Stromal cell of bone marrow (primary cell): Measurements from ENCODE around the gene DNAJB8.
A peak's percentile ranks its signal among the peaks of the same experiment; 100 is the strongest.

Source experiments
- DNase-seq: peaks from one replicate; pipeline ENCODE4 v3.0.0-alpha.2; 2012; ENCODE audit warnings: low read depth

Gene DNAJB8

DNA sequence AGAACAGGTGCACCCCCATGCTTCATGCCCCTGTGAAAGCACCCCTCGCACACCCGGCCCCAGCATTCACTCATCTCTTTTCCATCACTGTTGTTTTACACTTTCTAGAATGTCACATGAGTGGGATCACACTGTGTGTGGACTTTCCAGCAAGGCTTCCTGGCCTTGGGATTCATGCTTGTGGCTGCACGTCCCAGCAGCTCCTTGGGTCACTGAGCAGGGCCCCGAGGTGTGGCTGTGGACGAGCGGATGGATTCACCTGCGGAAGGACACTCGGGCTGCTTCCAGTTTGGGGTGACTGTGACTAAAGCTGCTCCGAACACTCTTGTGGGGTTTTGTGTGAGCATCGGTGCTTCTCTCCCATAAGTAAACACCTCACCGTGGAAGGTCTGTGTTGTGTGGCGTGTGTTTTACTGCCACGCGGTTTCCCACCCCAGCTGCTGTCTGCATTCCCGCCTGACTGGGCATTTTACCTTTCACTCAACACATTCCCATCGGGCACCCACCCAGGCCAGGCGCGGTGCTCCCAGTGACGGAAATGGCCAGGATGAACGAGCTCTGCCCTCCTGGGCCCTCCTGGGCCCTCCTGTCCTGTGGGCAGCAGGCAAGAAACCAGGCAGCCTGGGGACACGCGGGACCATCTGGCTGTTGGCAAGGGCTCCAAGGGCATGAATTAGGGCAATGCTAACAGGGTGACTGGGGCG is 41.4 kb downstream of the DNAJB8 start:
- DNase-seq: no peak

DNA sequence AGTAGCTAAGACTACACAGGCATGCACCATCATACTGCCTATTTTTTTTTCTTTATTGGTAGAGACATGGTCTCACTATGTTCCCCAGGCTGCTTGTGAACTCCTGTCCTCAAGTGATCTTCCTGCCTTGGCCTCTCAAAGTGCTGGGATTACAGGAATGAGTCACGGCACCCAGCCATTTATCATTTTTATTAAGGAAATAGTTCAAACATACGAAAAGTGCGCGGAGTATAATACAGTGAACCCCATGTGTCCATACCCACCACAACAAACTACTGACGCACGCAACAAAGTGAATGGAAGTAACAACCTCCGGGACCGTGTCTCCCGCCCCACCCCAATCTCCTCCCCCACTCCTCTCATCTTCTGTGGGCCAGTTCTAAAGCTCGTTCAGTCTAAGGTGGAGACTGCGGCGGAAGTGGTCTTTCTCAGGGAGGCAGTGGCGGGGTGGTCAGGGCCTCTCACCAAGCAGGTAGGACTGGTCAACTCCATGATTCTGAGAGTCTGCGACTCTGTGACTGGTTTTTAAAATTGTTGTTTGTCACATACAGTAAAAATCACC is 42.1 kb downstream of the DNAJB8 start:
- DNase-seq: peak; percentile 13

DNA sequence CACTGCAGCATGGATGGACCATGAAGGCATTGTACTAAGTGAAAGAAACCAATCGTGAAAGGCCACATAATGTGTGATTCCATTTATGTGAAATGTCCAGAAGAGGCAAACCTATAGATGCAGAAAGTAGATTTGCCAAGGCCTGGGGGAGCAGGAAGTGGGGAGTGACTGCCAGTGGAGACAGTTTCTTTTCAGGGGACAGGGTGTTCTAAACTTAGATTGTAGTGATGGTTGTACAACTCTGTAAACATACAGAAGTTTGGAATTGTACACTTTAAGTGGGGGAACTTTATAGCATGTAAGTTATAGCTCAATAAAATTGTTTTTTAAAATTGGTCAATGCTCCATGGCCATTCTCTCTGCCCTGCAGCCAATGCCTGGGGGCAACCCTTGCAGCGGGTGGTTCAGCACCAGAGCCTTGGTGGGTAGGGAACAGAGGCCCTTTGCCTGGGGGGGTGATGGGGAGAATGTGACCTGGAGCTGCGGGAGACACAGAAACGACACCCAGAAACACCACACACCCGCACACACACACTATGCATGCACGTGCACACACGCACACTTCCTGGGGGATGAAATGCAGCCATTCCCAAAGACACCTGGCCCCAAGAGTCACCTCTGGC is 43.1 kb downstream of the DNAJB8 start:
- no peak for DNase-seq

DNA sequence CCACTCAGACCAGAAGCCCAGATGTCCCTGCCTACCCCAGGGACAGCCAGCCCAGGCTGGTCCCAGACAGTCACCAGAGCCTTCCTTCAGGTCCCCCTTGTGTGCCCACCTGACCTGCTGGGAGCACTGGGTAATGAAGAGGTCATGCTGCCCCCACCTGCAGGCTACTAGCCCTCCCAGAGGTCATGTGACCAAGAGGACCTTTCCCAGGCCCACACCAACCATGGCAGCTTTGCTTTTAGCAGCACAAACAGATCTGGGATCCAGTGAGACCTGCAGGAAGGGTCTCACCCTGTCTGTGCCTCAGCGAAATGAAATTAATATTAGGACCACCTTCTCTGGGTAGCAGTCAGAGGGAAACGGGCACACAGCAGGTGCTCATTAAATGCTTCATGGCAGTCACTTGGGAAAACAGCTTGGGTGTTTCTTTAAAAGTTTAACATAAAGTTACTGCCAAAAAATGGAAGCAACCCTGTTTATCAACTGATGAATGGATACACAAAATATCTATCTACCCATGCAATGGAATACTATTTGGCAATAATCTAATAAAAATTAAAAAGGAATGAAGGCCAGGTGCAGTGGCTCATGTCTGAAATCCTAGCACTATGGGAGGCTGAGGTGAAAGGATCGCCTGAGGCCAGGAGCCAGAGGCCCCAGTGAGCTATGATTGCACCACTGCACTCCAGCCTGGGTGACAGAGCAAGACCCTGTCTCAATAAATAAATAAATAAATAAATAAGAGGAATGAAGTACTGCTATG is 43.7 kb downstream of the DNAJB8 start:
- no peak for DNase-seq

DNA sequence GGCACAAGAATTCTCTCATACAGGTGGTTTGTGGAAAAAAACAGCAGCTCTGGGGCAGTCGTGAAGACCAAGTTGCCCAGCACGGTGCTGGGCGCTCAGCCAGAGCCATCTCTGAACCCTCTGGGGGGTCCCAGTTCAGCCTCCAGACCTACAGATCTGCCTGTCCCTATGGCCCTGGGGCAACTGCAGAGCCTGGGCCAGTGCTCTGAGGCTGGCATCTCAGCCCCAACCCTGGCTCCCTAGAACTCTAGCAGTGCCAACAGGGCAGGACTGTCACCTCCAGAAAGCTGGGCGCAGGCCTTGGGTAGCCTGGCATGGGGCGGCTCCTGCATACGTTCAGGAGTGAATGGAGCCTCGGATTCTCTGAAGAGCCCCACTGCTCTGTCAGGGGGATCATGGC is 44.7 kb downstream of the DNAJB8 start:
- DNase-seq: no peak

DNA sequence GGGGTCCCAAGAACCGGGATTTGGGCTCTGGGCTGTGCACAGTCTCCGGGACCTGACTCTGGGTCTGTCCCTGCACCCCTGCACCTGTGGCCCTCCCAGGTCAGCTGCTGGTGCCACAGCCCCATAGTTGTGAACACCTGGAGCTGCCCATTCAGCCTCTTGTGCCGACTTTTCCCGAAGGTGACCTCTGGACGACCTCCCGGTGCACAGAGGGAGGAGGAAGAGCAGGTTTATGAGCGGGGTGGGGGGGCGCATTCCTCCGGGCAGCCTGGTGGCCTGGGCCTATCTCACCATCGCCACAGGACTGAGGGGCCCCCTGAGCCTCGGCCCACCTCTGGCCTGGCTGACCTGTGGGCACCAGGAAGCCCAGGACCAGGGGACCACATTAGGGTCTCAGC is 45.3 kb downstream of the DNAJB8 start:
- DNase-seq: no peak

DNA sequence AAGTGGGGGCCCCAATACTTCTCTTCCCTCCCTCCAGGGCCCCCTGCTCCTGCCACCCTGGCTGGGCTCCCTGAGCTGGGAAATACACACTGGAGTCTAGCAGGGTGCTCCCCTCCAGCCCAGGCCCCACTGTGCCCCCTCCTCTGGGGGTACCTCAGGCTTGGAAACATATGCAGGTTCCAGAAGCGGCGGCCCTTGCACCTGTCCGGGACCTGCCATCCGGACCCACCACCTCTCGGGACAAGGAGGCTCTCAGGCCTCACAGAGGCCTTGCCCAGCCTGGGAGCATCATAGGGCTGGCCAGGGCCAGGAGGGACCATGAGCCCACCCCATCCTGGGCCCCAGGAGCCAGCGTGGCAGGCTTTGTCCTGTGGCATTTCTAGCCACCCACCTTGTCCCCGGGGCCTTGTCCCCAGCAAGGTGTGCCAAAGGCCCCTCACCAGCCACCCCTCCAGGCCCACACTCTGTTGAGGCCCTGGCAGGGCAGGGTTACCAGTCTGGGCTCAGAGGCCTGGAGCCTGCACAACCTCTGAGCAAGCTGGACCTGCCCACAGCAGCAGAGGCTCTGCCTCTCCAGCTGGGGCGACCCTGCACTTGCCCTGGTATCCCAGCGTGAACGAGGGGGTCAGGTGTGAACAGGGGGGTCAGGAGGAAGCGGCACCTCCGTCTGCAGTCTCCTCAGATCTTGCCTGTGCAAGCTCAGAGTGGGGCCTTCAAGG is 45.8 kb downstream of the DNAJB8 start:
- DNase-seq: no peak

DNA sequence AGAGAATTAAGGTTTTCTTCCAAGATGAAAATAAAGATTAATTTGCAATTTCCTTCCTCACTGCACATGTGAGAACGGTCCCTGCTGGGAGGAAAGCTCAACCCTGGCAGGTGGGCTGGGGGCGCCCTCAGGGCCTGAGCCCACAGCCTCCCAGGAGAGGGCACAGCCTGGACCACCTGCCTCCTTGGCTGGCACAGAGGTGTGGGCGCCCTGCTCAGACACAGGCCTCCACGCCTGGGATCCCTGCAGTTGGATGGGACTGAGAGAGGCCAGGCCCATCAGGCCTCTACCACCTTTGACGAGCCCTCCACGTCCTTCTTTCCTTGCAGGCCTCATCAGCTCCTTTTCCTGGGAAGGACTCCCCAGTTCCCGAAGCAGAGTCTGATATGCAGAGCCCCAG is 46.4 kb downstream of the DNAJB8 start:
- DNase-seq: no peak

DNA sequence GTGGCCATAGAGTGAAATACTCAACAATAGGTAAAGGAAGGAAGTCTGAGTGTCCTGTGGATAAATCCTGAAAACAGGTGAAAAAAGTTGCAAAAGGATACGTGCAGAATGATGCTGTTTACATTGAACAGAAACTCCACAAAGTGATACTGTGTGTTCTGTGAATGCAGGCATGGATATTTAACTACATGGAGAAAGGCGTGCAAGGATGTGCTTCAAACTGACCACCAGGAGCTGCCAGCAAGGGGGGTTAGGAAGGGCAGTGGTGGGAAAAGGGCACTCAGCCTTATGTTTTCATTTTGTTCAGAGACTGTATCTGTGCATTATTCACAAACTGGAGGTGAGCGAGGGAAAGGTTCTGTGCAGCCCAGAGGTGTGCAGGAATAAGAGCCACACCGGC is 47.4 kb downstream of the DNAJB8 start:
- no peak for DNase-seq

DNA sequence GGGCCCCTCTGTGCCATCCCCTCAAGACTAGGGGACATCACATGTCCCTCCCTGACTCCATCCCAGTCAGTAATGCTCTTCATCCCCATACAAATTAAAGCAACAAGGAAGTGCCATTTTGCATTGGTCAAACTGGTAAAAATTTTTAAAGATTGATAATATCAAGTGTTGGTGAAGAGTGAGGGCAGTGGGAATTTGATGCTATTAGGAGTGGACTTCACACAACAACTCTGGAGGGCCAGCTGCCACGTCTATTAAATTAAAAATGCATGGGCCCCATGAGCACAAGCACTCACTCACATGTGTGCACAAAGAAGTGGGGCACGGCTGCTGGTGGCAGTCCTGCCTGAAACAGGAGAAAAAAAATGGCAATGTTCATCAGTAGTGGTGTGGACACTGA is 47.8 kb downstream of the DNAJB8 start:
- DNase-seq: no peak

DNA sequence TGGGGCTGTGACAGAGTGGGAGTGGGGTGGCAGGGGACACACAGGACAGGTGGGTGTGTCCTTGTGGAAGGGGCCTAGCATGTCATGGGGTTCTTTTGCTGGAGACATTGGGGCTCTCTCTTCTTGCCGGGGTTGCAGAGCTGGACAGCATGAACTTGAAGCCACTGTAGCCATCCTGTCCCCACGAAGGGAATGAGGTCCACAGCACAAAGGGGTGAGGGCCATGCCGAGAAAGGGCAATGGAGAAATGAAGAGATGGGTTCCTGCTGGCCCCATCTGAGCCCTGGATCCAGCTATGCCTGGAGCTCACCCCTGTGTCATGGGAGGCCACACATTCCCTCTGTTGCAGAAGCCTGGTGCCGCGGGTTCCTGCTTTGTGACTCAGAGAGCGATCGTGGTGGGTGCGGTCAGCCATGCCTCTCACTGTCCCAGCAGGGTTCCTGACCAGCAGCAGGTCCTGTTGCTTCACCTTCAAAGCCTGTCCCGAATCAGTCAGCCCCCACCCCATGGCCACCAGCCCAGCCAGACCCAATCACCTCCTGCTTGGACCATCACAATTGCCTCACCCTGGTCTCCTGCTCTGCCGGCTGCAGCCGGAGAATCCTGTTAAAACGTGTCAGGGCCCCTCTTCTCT is 50.0 kb downstream of the DNAJB8 start:
- peak; percentile 21 for DNase-seq

DNA sequence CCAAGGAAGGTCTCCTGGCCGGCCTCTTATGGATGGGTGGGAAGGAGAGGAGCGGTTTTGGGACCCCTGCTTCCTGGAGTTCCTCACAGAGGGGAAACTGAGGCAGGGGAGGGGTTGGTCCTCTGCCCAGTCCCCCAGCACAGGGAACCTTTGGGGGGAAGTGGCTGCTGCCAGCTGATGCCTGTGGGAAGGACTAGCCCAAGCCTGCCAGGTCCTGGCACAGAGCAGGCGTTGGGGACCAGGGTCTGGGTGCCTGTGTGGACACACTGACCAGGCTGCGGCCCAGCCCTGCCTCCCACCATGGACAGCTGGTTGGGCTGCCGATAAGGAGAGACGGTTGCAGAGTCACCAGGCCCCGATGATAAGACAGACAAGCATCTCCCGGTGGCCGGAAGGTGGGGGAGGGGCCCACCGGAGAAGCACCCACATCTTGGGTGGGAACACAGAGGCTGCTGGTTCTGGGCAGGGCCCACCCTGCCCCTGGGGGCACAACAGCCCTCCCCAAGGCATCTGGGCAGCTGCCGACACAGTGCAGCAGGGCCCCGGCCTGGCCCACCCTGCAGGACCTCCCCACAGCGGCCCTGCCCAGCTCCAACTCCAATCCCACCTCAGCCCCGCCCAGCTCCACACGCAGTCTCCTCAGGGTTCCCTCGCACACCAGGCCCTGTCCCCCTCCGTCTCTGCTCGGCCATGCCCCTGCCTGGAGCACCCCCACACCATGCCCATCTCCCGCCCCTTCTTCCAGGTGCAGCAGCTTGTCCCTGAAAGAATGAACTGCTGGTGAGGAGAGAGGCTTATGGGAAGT is 50.7 kb downstream of the DNAJB8 start:
- DNase-seq: no peak

DNA sequence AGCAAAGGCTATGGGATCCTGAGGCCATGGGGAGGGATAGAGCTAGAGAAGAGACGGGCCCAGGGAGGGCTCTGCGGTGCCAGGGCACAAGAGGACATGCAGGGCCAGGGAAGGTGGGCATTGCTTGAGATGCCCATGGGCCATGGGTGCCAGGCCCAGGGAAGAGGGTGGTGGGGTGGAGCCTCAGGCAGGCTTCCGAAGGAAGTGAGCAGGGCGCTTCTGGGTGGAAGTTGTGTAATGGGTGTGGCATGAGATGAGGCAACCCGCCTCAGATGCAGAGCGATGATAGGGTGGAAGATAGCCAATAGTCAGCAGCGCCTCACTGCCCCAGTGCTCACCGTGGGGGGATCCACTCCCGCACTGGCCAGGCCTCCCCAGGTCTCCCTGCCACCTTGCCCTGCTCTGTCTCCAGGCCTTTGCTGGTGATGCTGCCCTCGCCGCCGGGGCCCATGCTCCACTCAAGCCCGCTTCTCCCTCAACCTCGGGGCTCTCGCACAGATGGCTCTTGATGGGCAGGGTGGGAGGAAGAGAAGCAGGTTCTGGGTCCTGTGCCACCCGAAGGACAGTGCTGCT is 51.4 kb downstream of the DNAJB8 start:
- no peak for DNase-seq

DNA sequence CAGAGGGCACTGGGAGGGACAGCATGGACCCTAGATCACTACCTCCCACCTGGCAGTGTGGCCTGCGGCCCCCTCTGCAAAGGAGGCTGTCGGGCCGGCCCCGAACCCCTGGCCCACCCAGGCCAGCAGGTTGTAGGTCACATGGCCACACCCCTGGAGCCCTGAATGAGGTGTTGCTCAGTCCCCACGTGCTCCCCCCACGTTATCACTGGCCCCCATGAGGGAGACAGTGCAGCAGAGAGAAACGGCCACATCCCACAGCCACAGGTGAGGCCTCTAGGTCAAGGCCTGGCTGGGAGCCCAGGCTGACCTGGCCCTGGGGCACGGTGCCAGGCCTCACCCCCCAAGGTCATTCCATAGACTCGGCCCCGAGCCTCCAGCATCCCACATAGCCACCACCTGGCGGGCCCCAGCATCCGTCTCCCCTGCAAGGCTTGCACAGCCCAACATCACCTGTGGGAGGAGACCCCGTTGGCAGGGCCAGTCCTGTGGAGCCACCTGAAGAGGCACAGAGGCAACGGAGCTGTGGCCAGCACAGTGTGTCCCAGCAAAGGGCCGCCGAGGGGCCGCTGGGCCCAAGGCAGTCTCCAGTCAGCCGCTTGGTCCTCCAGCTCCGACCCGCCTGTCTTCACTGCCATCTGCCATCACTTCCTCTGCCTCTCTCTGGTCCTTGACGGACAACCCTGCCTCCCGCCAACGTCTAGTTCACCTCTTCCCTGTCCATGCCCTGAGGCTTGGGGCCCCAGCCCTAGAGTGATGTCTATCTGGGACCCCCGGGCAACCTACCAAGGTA is 53.1 kb downstream of the DNAJB8 start:
- no peak for DNase-seq

DNA sequence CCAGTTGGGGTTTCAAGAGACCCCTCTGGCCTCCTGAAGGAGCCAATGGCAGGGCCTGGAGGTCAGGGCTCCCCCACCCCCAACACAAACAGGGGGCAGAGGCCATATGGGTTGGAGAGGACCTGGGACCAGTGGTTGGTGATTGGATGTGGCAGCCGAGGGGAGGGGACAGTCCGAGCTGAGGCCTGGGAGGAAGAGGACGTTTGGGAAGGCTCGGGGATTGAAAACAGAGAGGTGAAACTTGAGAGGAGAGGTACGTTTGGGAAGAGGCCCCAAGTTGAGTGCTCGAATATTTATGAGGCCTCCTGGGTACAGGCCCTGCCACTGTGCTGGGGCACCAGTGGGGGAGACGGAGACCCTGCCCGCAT is 53.7 kb downstream of the DNAJB8 start:
- DNase-seq: no peak
